GM19395 (cell line): ENCODE measurements around the gene CCND2.
"Not testable (repeated sequence)": the region's sequence is repeated elsewhere in the genome, so short reads cannot be mapped to it uniquely, and the experiment has no call there.

Source experiments
- ATAC-seq: cut with Tn5 transposase; IDR thresholded peaks from one replicate; pipeline ENCODE4 v1.9.1; 2021; ENCODE audit warnings: mild to moderate bottlenecking, moderate library complexity; ENCODE audit not compliant: unreplicated experiment

Gene CCND2

DNA sequence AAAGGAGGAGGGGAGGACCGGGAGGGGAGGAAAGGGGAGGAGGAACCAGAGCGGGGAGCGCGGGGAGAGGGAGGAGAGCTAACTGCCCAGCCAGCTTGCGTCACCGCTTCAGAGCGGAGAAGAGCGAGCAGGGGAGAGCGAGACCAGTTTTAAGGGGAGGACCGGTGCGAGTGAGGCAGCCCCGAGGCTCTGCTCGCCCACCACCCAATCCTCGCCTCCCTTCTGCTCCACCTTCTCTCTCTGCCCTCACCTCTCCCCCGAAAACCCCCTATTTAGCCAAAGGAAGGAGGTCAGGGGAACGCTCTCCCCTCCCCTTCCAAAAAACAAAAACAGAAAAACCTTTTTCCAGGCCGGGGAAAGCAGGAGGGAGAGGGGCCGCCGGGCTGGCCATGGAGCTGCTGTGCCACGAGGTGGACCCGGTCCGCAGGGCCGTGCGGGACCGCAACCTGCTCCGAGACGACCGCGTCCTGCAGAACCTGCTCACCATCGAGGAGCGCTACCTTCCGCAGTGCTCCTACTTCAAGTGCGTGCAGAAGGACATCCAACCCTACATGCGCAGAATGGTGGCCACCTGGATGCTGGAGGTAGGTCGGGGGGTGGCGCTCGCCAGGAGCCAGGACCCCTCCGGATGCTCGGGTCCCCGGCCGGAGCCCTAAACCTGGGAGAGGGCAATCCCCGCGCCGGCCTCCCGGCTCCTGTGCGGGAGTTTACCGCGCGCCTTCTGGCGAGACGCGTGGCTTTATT, at the start of gene CCND2:
Gene CCND2 (plus strand): TSS at position 111 of the 744 bp plus-strand sequence. CDS start 279 bp downstream, at position 390.
- ATAC-seq: peak; percentile 26

DNA sequence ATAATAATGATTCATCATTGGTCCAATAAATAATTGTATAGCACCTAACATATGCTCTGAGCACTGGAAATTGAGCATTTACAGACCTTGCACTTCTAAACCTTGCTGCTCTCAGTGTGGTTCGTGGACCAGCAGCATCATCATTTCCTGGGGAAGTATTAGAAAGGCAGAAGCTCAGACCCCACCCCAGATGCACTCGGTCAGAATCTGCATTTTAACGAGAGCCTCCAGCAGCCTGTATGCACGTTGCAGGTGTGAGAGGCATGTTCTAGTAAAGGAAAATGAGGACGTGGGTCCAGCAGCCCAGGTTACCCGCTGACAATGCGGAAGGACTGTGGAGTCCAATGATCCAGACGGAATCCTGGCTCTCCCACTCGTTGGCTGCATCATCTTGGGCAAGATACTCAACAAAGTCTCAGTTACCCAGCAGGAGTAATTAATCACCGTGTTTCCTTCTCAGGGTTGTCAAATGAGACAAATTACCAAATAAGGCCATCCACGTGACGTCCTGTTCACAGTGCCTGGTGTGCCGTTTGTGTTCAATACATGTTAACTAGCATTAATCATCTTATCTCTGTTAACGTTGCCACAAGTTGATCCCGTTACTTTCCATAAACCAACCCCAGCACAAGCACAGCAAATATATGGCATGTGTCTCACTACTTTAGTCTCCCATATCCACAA, 49.2 kb upstream of the CCND2 start:
- ATAC-seq: no peak

DNA sequence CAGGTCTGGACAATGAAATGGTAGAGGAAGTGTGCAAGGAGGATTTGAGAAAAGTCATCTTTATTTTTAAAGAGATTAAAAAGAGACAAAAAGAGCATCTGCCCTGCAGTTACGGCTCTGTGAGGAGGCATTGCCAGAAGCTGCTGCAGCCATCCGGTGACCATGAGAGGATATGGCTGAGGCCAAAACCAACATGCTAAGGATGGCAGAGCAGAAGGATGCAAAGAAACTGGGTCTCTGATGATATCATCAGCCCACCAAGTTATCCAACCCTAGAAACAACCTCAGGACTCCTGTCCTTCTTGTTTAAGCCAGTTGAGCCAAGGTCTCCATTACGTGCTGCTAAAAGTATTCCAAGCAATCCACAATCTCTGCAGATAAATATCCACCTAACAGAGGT, 48.0 kb upstream of the CCND2 start:
- no peak for ATAC-seq

DNA sequence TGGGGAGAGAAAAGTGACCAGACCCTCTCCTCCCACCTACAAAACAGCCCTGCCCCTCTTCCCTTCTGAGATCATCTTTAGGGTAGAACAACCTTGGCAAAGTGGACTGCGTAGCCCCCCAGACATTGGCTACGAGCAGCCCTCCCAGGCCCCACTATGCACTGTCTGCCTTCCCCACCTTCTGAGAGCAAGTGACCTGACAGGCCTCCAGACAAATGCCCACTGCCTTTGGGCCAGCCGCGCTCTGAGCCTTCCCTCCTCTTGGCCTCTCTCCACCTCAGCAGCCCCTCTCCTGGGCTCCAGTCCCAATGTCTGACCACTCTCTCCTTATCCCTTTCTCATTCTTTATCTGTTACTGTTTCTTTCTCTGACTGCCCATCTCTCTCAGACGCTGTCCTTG, 46.5 kb upstream of the CCND2 start:
- no peak for ATAC-seq

DNA sequence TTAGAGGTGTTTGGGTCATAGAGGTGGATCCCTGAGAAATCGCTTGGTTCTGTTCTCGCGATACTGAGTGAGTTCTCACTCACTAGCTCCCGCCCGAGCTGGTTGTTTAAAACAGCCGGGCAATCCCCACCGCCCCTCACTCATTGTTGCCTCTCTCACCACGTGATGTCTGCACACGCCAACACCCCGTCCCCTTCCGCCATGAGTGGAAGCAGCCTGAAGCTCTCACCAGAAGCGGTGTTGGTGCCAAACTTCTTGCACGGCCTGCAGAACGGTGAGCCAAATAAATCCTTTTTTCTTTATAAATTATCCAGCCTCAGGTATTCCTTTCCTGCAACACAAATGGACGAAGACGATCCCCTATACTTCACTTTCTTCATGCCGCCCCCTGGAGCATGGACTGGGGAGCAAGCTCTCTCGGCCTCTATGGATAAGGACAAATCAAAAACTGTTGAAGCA, 45.4 kb upstream of the CCND2 start:
- ATAC-seq: no peak

DNA sequence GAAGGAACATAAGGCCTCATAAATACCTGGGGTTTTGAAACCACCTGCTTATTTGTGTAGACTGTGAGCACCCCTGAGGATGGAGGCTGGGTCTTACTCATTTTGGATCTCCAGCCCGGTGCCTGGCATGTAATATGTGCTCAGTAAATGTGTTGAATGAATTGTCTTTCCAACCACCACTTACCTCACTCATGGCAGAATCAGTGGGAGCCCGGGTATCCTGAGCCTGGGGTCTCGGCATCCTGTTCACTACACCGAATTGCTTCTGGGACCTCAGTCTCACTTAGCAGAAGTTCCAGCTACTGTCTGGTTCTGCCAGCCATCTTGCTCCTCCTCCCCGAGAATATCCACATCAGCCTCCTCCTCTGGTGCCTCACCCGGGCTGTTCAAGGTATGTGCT, 43.0 kb upstream of the CCND2 start:
- ATAC-seq: no peak

DNA sequence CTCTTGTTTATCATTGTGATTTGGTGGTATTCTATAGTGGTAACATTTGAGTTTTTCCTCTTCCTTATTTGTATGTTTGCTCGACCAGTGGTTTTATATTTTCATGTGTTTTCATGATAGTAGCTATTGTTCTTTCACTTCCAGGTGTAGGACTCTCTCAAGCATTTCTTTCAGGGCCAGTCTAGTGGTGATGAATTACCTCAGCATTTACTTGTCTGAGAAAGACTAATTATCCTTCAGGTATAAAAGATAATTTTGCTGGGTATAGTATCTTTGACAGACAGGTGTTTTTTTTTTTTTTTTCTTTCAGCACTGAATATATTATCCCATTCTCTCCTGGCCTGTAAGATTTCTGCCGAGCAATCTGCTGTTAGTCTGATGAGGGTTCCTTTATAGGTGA, 35.0 kb upstream of the CCND2 start:
- no peak for ATAC-seq

DNA sequence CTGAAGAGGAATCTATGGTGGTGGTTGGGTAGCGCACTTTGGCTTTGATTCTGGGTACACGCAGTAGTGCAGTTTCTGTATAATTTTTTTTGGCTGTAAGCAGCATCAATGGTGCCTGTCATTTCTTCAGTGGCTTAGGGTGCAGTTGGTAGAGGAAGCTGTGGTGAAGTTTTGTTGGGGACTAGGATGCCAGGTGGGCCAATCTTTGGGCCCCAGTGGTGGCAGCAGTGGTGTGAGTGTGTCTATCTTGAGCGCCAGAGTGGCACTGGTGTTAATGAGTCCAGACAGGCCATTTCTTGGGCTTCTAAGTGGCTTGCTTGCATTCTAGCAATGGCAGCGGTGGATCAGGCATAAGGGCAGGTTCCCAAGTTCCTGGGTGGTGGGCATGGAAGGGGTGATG, 33.8 kb upstream of the CCND2 start:
- ATAC-seq: no peak

DNA sequence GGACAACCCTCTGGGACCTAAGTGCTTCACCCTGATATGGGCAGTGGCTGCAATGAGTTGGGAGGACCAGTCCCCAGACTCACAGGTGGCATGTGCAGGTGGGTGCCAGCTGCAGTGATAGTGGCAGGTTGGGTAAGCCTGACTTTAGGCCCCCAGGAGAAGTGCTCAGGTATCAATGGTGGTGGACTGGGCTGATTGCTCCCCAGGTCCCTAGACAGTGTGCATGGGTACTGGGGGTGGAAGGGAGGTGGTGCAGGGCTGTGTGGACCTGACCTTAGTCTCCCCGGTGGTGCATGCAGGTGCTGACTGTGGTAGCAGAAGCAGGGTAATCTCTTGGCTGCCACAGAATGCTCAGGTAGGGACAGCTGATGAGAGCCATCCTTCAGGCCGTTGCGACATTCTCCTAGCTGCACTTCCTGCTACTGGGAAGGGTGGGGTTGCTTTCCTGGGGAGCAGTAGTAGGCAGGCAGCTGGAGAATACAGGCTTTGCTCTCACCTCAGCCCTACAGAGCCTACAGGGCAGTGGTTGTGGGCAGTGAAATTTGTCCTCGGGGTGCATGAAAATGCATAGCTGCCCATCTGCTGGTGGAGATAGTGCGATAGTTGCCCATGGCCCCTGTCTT, 33.3 kb upstream of the CCND2 start:
- ATAC-seq: no peak

DNA sequence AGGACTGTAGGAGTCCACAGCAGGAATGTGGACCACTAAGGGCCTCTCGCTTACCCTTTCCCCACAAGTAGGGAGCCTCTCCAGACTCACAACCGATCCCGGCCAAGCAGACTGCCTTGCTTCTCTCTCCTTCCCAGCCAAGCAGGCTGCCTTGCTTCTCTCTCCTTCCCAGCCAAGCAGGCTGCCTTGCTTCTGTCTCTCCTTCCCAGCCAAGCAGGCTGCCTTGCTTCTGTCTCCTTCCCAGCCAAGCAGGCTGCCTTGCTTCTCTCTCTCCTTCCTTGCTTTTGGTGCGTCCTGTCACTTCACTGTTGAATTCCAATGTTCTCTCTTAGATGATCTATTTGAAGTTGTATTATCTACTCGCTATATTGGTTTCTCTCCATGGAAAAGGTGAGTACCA, 32.6 kb upstream of the CCND2 start:
- ATAC-seq: no peak

DNA sequence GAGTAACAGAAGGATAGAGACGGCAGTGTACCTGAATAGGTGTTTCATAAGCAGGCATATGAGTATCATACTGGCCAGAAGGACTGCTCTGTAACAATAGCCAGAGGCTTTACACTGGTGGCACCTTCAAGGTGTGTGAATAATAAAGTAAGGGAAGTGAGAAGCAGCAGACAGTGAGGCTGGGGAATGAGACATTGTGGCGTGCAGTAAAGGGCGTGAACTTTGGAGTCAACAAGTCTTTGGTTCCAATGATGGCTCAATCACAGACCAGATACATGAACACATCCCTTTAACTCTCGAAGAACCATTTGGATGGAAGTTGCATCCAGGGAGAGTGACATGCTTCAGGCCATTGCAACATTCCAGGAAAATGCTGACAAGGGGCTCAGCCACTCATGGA, 32.0 kb upstream of the CCND2 start:
- ATAC-seq: no peak

DNA sequence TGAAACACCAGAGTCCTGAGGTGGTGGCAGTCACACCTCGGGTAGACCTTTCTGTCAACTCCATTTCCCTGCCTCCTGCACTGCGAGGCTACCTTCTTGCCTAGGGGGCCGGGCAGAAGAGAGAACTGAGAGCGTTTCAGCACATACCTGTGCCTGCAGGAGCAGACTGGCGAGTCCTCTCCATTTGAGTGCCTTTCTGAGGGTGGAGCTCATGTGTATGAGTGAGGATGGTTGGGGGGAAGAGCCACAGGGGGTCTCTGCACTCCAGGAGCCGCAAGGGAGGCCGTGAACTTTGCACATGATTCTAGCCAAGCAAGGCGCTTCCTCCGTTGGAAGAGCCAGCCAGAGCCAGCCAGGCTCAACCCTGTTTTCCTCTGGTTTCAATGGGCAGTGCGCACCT, 31.0 kb upstream of the CCND2 start:
- ATAC-seq: no peak

DNA sequence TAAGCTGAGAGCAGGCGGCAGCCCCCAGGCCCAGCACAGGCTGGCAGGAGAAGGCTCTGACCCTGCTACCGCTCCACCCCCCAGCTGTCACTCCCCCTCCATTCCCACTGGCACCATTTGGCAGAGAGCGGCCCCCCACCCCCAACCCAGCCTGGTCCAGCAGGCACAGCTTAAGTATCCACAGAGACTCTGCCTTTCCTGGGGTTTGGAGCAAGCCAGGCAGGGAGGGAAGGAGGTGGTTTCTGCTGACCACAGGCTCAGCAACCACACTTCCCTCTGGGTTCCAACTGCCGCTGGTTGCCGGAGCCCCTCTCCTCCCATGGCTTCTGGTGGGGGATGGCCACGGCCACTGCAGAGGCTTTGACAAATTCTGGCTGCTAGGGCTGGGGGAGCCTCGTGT, 30.5 kb upstream of the CCND2 start:
- no peak for ATAC-seq

DNA sequence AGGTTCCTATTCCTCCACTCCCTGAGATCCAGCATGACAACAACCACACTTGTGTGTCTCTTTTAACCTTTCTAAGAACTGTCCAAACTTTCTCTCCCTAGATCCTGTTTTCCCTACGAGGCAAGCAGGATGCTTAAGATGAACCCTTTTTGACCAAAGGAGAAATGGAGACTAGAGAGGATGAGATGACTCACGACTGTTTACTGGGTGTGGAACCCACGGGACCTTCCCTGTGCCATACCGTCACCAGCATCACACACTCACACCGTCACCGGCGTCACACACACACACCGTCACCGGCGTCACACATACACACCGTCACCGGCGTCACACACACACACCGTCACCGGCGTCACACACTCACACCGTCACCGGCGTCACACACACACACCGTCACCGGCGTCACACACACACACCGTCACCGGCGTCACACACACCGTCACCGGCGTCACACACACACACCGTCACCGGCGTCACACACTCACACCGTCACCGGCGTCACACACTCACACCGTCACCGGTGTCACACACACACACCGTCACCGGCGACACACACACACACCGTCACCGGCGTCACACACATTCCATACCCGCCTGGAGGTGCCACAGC, 30.0 kb upstream of the CCND2 start:
- ATAC-seq: not testable (repeated sequence)

DNA sequence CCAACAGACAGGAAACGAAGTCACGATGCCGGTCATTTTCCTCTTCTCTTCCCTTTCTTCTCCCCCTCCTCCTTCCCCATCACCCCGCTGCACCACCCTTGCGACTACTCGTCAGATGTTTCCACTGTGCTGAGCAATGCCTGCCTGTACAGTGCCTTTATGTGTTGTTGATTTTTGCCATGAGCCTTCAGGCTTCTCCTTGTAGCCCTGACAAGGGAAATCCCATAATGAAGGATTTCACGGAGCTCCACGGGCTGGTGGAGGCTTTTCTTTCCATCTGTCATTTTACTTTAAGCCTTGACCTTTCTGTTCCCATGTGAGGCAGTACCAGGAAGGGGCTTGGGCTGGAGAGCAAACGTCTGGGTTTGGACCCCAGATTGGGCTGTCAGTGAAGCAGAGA, 28.7 kb upstream of the CCND2 start:
- no peak for ATAC-seq

DNA sequence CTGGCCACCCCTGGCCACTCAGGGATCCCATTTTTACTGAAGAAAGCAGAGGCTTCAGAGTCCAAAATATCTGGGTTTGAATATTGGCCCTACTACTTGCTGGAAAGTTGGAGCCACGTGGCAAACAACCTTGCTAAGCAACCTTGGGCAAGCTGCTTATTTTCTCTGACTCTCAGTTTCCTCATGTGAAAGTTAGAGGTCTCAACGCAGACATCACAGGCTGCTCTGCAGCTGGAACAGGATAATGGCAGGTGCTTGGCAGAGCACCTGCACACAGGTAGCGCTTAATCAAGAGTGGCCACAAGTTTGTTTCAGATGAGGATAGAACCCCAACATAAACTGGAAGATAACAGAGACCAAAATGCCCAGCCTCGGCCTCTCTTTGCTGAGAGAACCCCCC, 28.1 kb upstream of the CCND2 start:
- no peak for ATAC-seq

DNA sequence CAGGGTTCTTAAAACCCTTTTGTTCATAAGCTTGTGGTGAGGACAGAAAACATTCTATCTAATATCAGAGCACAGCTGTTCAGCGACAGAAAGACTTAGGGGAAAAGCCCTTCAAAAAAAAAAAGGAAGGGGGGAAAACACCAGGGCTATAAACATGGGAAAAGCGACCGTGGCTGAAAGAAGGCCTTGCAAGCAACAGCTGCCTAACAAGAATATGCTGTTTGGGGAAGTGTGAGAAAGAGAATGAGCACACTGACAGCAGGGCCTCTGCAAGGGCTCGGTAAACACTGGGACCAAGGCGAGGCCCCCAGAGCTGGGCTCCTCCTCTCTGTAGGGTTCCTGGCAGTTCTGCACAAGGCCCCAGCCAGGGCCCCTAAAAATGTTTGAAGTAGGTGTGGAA, 27.4 kb upstream of the CCND2 start:
- ATAC-seq: no peak

DNA sequence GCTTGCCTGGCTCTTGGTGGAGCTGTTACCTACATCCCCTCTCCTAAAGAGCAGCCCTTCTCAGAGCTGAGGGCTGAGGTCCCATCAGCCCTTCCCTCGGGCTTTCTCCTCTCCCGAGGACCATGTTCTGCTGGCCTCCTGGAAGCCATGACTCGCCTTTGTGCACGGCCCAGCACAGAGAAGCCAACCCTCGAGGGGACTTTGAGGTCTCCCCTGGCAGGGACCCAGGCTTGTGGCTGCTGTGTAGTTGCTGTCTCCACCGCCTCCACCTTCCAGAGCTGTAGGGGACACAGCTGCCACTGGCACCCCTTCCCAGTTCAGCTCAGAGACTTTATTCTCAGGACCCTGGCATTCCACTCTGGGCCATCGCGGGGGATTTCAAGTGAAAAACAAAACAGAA, 22.9 kb upstream of the CCND2 start:
- ATAC-seq: no peak

DNA sequence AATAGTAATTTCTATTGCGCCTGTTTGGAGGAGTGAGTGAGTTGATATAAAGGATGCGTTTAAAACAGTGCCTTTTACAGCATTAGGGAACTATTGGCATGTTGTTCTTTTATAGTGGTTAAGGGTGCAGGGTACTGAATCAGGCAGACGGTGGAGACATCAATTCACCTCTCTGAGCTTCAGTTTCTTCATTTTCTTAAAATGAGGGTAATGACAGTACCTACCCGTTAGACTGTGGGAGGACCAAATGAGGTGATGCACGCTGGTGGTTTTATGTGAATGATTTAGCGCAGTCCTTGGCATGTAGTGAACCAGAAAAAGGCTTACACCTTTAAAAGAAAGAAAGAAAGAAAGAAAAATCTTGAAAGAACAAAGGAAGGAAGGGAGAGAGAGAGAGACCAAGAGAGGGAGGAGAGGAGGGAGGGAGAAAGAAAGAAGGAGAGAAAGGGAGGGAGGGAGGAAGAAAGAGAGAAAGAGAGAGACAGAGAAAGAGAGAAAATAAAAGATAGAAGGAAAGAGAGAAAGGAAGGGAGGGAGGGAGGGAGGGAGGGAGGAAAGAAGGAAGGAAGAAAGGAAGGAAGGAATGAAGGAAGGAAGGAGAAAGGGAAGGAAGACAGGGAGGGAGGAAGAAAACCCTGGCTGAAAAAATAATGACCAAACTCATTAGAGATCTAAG, 22.2 kb upstream of the CCND2 start:
- no peak for ATAC-seq

DNA sequence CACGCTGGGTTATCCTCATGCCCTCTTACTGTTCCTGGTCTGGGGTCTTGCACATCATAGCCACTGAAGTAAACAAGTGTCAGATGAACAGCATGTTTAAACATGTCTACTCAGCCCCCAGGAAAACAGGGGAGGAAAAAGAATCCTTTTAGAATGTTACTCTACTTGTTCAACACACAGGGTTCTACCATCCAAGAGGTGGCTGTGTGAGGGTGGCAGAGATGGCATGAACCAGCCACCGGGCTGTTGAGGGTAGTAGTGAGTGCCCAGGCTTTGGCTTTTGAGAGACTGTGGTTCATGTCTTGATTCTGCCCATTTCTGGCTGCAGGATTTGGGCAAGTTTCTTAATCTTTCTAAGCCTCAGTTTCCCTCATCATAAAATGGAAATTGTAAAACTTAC, 21.6 kb upstream of the CCND2 start:
- no peak for ATAC-seq

DNA sequence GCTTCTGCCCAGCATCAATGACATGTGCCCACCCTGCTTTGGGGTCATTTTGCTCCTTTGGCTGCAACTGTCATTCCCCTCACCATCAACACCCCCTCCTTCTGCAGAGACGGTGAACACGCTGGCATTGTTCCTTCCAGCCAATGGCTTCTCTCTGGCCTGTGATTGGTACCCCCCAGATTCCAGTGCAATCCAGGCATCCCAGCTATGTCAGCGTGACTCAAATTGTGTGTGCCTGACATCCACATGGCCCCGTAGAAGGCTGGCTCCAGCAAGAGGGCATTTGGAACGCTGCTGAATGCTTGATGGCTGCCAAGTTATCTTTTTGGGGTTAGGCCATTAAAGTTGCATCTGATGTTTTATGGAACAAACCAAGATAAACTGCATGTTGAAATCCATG, 21.0 kb upstream of the CCND2 start:
- no peak for ATAC-seq
